Endothelial cell of umbilical vein (primary cell): Measurements from ENCODE around the gene EP400. TPM values are rescaled to one million over a fixed set of nuclear protein-coding genes. Genes with fewer than 3 reads are reported as not detected.

Experiments used
- BruUV-seq: library from RNA; stranded (reverse); fragments of 400-500 nt; replicated peaks from 2 replicates; lab custom pipeline; 2021; lab: Mats Ljungman, UMichigan
- CTCF ChIA-PET: fragments of 300-600, 350-600 bp; sonication (Branson Sonifier 250); formaldehyde crosslinking; loops from one replicate; lab custom pipeline; 2021; ENCODE audit warnings: antibody characterized with exemption, inconsistent platforms; lab: Charles Lee
- POLR2A ChIA-PET: fragments of 300-600, 350-600 bp; sonication (Branson Sonifier 250); formaldehyde crosslinking; loops from one replicate; lab custom pipeline; 2021; ENCODE audit warnings: antibody characterized with exemption, inconsistent platforms; lab: Charles Lee
- DNase-seq: peaks from one replicate; pipeline ENCODE4 v3.0.0-alpha.2; 2011; ENCODE audit warnings: low read depth, low spot score
- FAIRE-seq: peaks from 2 replicates; lab custom pipeline; 2011; peaks lifted over from hg19 to GRCh38; lab: Jason Lieb, UNC
- H2AFZ ChIP-seq: 2 replicates; pipeline ENCODE4 v1.6.0; 2012; ENCODE audit warnings: low read depth, low read length, control low read depth, inconsistent platforms
- H3K27ac ChIP-seq: 2 replicates; pipeline ENCODE4 v1.5.1; 2011; ENCODE audit warnings: low read depth, mild to moderate bottlenecking, control low read depth, low read length, moderate library complexity; ENCODE audit not compliant: insufficient read depth
- H3K27me3 ChIP-seq, 2 experiments: 2 replicates each; pipeline versions ENCODE4 v1.6.0 to v1.6.1; 2011; ENCODE audit warnings: low read length in 2 of 2, mixed read lengths in 1 of 2; ENCODE audit not compliant: control insufficient read depth in 2 of 2, insufficient read depth in 2 of 2
- H3K36me3 ChIP-seq, 2 experiments: 2 replicates in 1 of 2; 3 replicates in 1 of 2; pipeline ENCODE4 v1.5.1; 2011; ENCODE audit warnings: low read length in 2 of 2, mild to moderate bottlenecking in 1 of 2, moderate library complexity in 1 of 2; ENCODE audit not compliant: control insufficient read depth in 2 of 2, insufficient read depth in 2 of 2; ENCODE audit errors: extremely low read depth in 1 of 2
- H3K4me1 ChIP-seq: 3 replicates; pipeline ENCODE4 v1.5.1; 2011; ENCODE audit warnings: mild to moderate bottlenecking, low read length; ENCODE audit not compliant: control insufficient read depth, insufficient read depth; ENCODE audit errors: extremely low read depth
- H3K4me2 ChIP-seq: 2 replicates; pipeline ENCODE4 v1.6.1; 2011; ENCODE audit warnings: low read length, control low read depth, mixed read lengths; ENCODE audit not compliant: insufficient read depth
- H3K4me3 ChIP-seq, 3 experiments: fragments of 200-600 bp in 1 of 3; sonication (generic), shearing (Covaris generic) in 1 of 3; replicated peaks in 1 of 3; 2 replicates each; pipeline ENCODE4 v1.5.1; 2011 to 2016; ENCODE audit warnings: control low read depth in 3 of 3, low read length in 3 of 3, mild to moderate bottlenecking in 2 of 3, inconsistent platforms in 1 of 3, low read depth in 1 of 3, moderate library complexity in 1 of 3; ENCODE audit not compliant: insufficient read depth in 1 of 3
- H3K79me2 ChIP-seq: 2 replicates; pipeline ENCODE4 v1.6.0; 2012; ENCODE audit warnings: low read length, inconsistent platforms; ENCODE audit not compliant: control insufficient read depth, insufficient read depth
- H3K9ac ChIP-seq: replicated peaks from 2 replicates; pipeline ENCODE3; 2011; ENCODE audit warnings: low read length, control low read depth; ENCODE audit not compliant: insufficient read depth; ENCODE audit errors: extremely low read depth
- H3K9me1 ChIP-seq: replicated peaks from 3 replicates; pipeline ENCODE4 v1.6.0; 2011; ENCODE audit warnings: mild to moderate bottlenecking, low read length; ENCODE audit not compliant: control insufficient read depth, insufficient read depth; ENCODE audit errors: extremely low read depth
- H3K9me3 ChIP-seq: replicated peaks from 2 replicates; pipeline ENCODE4 v1.5.1; 2012; ENCODE audit warnings: low read length, inconsistent platforms; ENCODE audit not compliant: control insufficient read depth, insufficient read depth
- H4K20me1 ChIP-seq: replicated peaks from 2 replicates; pipeline ENCODE3; 2011; ENCODE audit warnings: mild to moderate bottlenecking, low read length; ENCODE audit not compliant: control insufficient read depth, insufficient read depth; ENCODE audit errors: extremely low read depth
- CTCF ChIP-seq, 2 donors: IDR thresholded peaks; 1 replicate in 1 of 2; 2 replicates in 1 of 2; pipeline ENCODE4 v1.5.1; 2011; ENCODE audit warnings: low read length in 2 of 2, mild to moderate bottlenecking in 2 of 2, moderate library complexity in 2 of 2, control low read depth in 1 of 2, inconsistent platforms in 1 of 2, low read depth in 1 of 2; ENCODE audit not compliant: insufficient read depth in 1 of 2; ENCODE audit errors: extremely low read depth in 1 of 2
- EZH2 ChIP-seq: IDR thresholded peaks from 2 replicates; pipeline ENCODE4 v1.6.1; 2012; ENCODE audit warnings: borderline replicate concordance, low read depth, mild to moderate bottlenecking, moderate library complexity, low read length, inconsistent platforms; ENCODE audit not compliant: severe bottlenecking
- FOS ChIP-seq: IDR thresholded peaks from 2 replicates; pipeline ENCODE4 v1.6.1; 2011; ENCODE audit warnings: mild to moderate bottlenecking, low read length, moderate library complexity, borderline replicate concordance; ENCODE audit not compliant: insufficient read depth
- GATA2 ChIP-seq: IDR thresholded peaks from 2 replicates; pipeline ENCODE4 v1.7.0; 2011; ENCODE audit warnings: low read depth, mild to moderate bottlenecking, moderate library complexity, mixed read lengths, low read length; ENCODE audit not compliant: insufficient read length, insufficient read depth
- JUN ChIP-seq: IDR thresholded peaks from 2 replicates; pipeline ENCODE4 v1.6.1; 2011; ENCODE audit warnings: borderline replicate concordance, low read depth; ENCODE audit not compliant: insufficient read length, insufficient read depth
- MAX ChIP-seq: IDR thresholded peaks from 2 replicates; pipeline ENCODE4 v1.6.1; 2011; ENCODE audit not compliant: insufficient read depth, insufficient read length
- MYC ChIP-seq: IDR thresholded peaks from one replicate; pipeline ENCODE4 v1.6.1; 2011; ENCODE audit warnings: mild to moderate bottlenecking, low read depth, low read length
- POLR2A ChIP-seq: IDR thresholded peaks from 2 replicates; pipeline ENCODE4 v1.6.1; 2012; ENCODE audit warnings: low read depth, mild to moderate bottlenecking, control low read depth, low read length
- POLR2AphosphoS5 ChIP-seq: IDR thresholded peaks from 2 replicates; pipeline ENCODE4 v1.6.1; 2012; ENCODE audit warnings: low read depth, mild to moderate bottlenecking, control low read depth, low read length, moderate library complexity; ENCODE audit not compliant: insufficient read depth
- dilution Hi-C: fragments of 300-500 bp; cut with MboI; formaldehyde crosslinking; loops from one replicate; pipeline ENCODE4 v1.15.0; 2019; ENCODE audit warnings: low sequenced_read_pairs; ENCODE audit not compliant: extremely low pct_ligation_motif_present
- intact Hi-C: fragments of 100-400 bp; cut with micrococcal nuclease; formaldehyde crosslinking; loops from one replicate; pipeline ENCODE4 v1.10.0; 2022
- polyA plus RNA-seq, 4 experiments: library from polyadenylated mRNA; depleted of rRNA in 3 of 4; stranded (reverse) in 3 of 4; unstranded in 1 of 4; fragments of >200 nt; gene quantifications; 2 replicates each; pipeline versions ENCODE4 v1.2.1 to v1.2.3, GENCODE V29; 2011 to 2012; ENCODE audit warnings: missing spikeins in 1 of 4
- total RNA-seq: library from RNA; stranded (reverse); gene quantifications from 2 replicates; pipeline ENCODE4 v1.2.3, GENCODE V29; 2021

The EP400 gene
- total and polyA plus RNA-seq, 2 donors (not counting 3 experiments of a cell fraction or from before 2014, with no cell fraction given): 9.0 to 57.7 TPM

GRCh38 chr12:132043216-132043615, 93.5 kb downstream of the EP400 start:
- no peaks in the 10 kb centered on the region for H3K27me3 ChIP-seq
- H3K79me2 ChIP-seq: no peaks in the 10 kb centered on the region
- H4K20me1 ChIP-seq: no peaks in the 10 kb centered on the region
- no peak for TF ChIP-seq JUN
- no peak for TF ChIP-seq POLR2AphosphoS5
- TF ChIP-seq MAX: no peak
- TF ChIP-seq POLR2A: no peak
- no peak for TF ChIP-seq FOS
- TF ChIP-seq CTCF (IDR thresholded peaks at IDR 0.05; ENCODE audit: extremely low read depth in 1 of 2, insufficient read depth in 1 of 2, low read depth in 1 of 2, low read length in 2 of 2): no peak
- no peak for TF ChIP-seq GATA2
- no peak for TF ChIP-seq EZH2
- TF ChIP-seq MYC: no peak
- H3K9me1 ChIP-seq: no peaks in the 10 kb centered on the region
- H3K36me3 ChIP-seq: peaks cover 2 to 32% of the 10 kb centered on the region in 2 experiments
- ChIA-PET POLR2A (no interaction called here), CTCF (no interaction called here)
- FAIRE-seq (no peak), DNase-seq (no peak)
- H3K27ac ChIP-seq: no peak overlapping the region
- no peaks in the 10 kb centered on the region for H3K4me1 ChIP-seq
- H3K9me3 ChIP-seq: no peaks in the 10 kb centered on the region
- no peak overlapping the region for H3K4me3 ChIP-seq
- H2AFZ ChIP-seq: no peak overlapping the region
- H3K4me2 ChIP-seq: no peak overlapping the region
- dilution Hi-C loops (no loop called here), intact Hi-C loops (no loop called here)
- no peak overlapping the region for H3K9ac ChIP-seq
- BruUV-seq: no TSS peak
